HG02981 (cell line): ENCODE data around the gene SLCO2A1.
A peak's percentile ranks its signal among the peaks of the same experiment; 100 is the strongest.

Source experiments
- ATAC-seq: cut with Tn5 transposase; IDR thresholded peaks from one replicate; pipeline ENCODE4 v1.9.1; 2021; ENCODE audit warnings: mild to moderate bottlenecking, moderate library complexity; ENCODE audit not compliant: unreplicated experiment

SLCO2A1 gene

DNA sequence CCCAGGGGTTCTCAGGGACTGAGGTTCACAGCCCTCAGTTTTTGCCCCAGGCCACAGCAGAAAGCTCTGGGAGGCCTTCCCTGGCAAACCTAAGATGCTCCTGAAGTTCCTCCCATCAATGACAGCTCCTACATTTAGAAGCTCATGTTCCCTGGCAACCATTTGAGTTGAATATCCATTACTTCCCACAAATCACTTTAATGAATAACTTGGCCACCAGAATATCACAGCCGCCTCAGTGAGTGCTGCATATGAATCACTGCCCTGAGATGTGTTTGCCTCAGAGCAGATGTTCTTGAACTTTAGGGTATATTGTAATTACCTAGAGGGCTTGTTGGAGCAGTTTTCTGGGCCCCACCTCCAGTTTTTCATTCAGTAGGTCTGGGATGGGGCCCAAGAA, 27.4 kb downstream of the SLCO2A1 start:
- no peak for ATAC-seq

DNA sequence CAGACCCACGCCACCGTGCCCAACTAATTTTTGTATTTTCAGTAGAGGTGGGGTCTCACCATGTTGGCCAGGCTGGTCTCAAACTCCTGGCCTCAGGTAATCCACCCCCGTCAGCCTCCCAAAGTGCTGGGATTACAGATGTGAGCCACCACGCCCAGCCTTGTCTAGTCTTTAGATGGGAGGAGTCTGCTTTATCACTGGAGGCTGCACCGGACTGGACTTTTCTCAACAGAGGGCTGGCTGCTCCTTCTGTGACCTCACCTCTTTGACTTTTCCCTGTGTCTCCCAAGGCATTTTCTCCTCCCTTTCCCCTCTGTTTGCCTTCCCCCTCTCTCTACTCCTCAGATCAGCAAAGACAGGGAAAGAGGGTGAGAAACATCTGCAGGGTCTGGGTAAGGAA, 28.5 kb downstream of the SLCO2A1 start:
- no peak for ATAC-seq

DNA sequence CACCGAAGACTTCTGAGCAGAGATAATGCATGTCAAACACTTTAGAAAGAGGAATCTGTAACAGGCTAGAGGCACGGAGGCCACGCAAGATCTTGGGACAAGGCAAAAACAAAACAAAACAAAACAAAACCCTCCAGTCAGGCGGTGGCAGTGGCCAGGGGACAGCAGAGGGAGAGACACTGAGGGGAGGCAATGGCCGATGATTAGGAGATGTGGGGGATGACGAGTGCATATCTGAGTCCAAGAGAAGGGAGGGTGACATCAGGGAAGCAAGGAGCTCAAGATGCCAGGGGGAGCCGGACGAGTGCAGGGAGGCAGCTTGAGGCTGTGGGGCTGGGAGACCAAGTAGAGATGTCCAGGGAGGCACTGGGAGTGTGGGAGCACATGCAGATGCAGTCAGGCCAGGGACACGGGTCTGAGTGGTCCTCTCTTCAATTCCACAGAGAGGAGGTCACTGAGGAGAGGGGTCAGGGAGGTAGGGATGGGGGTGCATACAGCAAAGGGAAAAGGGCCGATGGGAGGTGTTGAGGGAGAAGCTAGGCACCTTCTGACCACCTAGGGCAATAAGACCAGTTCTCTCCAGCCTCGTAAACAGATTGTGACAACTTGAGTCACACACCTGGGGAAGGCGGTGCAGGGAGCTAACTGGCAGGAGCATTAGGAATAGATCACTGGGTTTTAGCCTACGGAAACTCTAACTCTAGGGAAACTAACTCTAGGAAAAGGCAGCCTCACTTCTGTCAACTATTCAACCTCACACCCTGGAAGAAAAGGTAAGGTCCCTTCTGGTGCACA, 29.6 kb downstream of the SLCO2A1 start:
- no peak for ATAC-seq

DNA sequence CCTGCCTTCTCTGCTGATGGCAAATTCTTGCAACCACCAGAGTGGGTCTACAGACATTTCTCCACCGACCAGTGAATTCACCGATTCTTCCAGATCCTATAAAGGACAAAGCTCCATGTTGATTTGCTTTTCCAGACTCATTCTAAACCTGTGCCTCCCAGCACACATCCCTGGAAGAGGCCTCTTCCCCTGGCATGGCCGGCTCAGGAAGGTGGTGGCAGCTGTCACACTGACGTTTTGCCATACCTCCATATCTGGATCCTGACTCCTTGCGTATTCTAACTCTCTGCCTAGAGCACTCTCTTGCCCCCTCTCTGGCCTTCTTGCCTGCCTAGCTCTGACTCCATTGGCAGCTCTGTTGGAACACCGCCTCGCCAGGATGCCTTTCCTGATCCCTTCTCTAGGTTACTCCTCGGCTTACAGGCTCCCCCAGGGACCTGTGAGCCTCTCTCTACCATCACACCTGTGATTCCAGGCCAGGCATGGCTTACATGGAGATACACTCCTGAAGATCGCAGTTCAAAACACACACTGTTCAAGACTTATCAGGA, 31.0 kb downstream of the SLCO2A1 start:
- ATAC-seq: no peak

DNA sequence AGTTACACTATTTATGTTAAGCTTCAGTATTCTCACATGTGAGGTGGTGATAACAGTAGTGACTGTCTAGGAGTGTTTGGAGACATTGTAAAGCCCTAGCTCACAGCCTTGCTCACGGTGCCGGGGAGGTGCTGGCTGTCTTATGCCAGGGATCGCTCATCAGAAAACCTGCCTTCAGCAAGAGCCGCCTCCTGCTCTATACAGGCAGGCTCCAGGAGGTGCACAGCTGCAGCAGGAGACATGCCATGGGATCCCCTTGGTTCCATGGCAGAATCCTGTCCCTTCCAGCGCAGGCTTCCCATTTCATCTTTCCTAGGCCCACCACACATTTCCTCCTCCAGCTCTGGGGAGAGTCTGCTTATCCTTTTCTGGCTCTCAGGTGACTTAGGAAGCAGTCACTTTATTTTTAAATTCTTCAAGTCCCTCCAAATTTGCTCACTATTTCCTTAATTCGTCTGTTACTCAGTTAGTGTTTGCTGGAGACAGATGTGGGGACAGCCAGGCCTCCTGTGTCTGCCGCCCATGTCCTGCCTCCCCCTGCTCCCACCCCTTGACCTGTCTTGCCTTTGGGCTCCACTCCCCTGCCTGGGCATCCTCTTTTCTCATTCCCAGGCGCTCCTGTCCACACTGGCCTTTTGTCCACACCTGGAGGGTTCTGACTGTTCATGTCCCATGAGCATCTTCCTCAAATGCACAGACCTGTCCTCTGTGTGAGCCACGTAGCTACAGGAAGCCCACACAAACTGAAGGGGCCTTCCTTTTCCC, 31.7 kb downstream of the SLCO2A1 start:
- ATAC-seq: no peak

DNA sequence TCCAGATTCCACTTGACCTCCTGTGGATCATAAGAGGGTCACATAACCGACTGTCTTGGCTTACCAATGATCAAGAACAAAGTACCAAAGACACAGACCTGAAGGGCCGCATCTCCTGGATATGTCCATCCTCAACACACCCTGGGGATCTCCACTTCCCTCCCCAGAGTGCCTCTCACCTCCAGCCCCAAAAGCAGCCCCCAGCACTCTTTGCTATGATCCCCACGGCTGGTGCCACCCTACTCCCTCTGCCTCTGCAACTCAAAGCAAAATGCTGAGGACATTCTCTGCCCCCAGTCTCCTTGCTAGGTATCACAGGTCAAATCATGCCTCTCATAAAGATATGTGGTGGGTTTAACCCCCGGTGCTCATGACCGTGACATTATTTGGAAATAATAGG, 32.7 kb downstream of the SLCO2A1 start:
- ATAC-seq: no peak

DNA sequence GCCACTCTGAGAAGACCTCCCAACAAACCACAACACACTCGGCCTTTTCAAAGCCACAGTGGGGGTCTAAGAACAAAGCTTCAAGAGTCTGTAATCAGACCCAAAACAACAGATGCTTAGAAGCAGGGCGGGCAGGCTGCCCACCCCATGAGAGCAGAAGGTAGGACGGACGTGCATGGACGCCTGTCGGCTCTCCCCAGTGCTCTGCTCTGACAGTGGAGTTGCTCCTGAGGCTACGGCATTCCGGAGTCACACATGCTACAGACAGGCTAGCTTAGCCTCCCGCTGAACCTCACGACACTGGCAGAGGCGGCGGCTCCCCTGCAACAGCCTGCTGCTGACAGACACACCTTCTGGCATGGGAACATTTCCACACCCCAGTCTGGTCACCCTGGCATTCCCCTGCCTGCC, 33.5 kb downstream of the SLCO2A1 start:
- ATAC-seq: no peak

DNA sequence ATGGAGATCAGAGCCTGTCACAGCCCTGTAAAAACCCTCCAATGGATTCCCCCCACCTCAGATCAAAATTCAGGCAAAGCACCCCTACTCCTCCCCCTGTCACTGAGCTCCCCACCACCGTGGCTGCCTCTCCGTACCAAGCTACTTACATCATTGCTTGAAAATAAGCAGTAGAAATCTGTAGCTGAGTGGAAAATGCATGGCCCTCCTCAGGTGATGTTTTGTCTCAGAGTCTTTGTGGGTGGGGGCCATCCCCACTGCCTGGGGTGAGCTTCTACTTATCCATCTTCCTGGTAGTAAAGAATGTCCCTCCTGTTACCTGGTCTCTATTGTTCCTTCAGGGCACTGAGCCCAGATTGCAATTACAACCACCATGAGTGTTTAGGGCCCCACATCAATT, 34.5 kb downstream of the SLCO2A1 start:
- ATAC-seq: no peak

DNA sequence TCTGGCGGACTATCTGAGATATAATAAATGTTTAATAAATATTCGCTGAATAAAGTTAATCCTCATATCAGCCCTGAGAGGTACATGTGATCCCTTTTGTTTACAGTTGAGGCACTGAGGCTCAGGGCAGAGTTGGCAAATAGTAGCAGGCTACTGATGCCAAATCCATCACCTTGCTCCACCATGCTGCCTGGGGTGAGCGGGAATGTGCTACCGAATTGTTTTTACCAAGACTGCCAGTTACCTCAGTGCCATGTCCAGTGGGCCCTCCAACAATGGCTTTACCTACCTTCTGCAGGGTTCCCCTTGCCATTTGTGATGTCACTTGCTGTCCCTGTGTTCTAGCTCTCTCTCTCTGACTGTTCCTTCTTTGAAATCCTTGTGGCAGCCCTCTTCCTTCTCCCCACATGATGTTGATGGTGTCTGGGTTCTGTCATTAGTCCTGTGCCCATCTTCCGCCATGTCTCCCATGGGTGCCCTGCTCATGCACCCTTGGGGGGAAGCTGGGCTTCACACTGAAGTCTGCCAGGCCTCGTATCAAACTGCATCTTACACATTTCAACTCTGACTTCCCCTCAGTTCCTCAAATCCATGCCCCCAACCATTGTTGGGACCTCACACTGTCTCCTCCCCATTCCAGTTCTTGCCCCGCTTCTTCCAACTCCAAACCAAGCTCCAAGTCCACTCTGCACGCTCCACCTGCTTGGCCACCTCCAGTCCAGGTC, 35.4 kb downstream of the SLCO2A1 start:
- ATAC-seq: no peak

DNA sequence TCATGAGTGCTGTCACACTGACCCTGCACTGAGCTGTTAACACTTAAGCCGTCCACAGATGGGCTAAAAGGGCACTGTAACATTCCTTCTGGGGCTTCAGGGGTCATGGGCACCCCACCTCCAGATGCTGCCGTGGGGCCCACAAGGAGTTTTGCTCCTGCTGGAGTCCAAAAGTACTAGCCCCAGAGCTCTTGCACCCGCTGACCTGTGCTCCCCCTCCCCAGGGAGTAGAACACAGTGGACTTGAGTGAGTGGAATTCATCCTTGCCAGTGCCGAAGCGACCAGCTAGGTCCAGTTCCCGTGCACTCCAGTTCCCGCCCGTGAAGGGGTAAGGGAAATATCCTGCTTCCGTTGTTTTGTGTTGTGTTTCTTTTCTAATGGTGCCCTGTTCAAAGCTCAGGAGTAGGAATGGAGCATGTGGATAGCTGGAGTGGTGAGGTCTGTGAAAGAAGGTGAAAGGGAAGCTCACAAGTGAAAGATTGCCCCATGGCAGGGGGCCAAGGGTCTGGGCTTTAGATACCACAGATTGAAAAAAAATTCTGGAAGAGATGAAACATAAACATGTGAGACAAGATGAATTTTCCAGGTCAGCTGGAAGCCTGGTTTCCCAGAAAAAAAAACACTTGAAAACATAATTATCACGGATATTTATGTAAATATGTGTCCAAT, 36.6 kb downstream of the SLCO2A1 start:
- ATAC-seq: no peak

DNA sequence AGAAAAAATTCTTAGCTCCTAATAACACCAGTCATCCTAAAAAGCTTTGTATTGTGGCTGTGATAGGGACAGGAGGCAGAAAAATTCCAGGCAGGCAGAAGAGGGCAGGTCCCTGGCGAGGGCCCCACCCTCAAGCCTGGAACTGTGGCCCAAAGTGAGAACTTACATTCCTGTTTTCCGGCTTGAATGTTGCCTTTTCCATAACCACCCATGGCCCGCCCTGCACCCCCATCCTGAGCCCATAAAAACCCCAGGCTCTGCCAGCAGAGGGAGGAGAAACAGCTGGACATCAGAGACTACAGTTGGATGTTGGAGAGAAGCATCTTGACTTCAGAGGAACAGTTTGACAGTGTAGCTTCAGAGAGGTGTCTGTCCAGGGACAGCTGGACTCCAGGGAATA, 37.3 kb downstream of the SLCO2A1 start:
- ATAC-seq: no peak

DNA sequence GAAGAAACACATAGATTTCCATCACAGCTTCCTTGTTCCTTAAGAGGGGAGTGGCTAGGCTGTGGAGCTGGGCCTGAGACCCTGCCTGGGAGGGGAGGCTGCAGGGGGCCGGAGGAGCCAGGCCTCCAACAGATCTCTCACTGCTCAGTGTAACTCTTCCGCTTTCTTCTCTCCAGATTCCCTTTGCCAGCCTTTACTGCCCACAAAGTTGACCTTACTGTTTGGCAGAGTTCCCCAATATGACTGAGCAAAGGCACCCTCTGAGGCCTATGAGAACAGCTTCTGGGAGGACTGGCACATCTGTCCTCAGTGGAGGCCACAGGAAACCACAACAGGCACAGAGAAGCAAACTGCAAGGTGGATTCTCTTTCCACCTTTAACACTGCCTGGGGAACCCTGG, 38.1 kb downstream of the SLCO2A1 start:
- no peak for ATAC-seq

DNA sequence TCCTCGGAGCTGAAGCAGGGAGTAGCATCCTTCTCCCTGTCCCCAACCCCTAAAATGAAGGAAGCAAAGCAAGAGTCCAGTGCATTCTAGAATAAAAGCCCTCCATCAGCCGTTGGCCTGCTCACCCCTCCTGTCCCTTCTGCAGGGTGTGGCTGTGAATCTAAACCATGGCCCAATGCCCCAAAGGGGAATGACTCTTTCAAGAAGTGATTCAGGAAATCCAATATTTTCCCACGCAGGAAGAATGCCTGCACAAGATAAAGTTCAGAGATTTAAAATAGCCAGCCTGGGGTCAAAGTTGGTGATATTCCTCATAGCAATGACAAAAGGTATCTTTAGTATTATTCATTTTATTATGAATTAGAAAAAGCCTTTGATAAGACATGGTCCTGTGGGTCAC, 38.5 kb downstream of the SLCO2A1 start:
- no peak for ATAC-seq

DNA sequence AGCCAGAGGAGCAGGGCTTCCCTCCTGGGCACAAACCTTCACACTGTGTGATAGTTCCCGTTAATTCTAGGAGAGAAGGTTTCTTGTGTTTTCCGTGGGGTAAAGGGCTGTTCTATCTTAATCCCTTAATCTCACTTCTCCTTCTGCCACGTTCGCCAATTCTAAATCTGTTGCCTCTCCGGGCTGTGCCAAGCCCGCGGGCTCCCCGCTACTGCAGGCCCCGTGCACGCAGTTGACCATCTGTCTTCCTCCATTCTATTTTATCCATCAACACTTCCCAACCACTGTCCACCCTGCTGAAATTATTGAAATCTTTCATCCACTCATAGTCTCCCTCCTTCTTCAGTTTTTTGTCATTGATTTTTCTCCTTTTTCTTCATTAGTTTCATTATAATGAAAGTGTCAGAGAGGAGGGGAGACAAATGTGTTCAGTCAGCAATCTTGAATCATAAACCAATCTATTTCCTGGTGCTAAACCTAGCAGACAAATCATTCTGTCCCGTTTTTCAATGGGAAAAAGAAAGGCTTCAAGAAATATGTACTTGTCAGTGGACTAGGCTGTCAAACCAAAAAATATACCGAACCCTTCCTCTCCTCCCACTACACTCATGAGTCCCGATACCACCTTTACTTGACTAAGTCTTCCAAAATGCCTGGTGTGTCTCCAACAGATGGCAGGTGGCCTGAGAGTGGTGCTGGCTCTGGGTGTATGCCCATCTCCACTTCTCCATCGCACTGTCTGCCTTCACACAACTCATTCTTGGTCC, 39.6 kb downstream of the SLCO2A1 start:
- ATAC-seq: no peak

DNA sequence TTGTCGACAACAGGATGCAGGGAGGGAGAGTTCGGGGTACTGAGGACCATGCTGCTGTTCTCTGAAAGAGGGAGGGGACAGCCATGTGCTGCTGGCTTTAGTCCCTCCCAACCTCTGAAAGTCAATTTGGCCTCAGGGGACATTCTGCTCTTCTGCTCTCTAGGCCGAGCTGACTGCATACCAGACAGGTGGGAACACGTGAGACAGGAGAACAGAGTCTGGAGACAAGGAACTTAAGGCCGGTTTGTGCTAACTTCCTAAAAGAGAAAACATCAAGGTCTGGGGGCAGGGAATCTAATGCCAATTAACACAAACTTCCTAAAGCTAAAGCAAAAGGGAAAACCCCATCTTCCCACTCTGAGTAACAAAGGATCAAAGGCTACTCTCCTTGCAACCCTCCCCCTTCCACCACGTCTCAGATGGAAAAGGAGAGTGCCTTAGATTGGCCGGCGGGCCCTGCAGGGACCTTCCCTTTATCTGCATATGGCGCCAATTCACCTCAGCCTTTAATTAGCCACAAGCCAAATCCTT, 41.0 kb downstream of the SLCO2A1 start:
- no peak for ATAC-seq

DNA sequence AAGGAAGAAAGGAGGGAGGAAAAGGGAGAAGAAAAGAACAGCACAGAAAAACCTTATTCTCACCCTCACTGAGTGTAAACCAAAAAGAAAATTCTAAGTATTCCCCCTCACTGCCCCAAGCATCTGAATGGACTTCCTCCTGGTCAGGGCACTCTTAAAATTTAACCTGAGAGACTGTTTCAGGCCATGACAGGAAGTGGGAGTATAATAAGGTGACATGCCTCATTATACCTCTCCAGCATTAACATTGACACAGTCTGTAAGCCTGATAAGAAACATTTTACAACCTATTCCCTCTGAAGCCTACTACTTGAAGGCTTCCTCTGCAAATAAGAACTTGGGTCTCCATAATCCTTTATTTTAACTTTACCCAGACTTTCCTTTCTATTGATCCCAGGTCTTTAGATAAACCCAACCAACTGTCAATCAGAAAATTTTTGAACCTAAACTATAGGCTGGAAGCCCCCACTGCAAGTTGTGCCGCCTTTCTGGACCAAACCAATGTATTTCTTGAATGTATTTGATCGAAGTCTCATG, 41.7 kb downstream of the SLCO2A1 start:
- peak; percentile 41 for ATAC-seq

DNA sequence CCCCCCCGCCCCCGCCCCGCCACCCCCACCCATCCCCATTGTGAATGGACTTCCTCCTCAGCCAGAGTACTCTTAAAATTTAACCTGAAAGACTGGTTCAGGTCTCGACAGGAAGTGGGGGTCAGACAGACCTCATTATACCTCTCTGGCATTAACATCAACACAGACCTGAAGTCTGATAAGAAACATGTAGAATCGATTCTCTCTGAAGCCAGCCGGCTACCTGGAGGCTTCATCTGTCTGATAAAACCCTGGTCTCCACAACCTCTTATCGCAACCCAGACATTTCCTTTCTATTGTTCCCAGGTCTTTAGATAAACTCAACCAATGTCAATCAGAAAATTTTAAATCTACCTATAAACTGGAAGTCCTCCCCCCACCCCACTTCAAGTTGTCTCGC, 42.6 kb downstream of the SLCO2A1 start:
- no peak for ATAC-seq

DNA sequence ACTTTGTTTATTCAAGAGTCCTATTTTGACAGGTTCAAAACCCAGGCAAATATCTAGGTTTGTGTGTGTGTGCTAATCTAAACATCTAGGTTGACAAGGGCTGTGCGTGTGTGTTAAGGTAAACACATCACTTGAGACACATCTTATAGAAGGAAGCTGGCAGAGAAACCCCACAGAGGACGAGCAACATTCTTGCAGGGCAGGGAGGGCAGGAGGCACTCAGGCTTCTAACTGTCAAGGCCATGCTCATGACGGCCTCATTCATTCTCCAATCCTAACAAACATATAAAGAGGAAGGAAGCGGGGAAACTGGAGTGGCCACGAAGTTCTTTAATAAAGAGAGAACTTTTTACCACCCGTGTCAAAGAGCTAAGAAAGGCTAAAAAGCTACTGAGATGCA, 43.4 kb downstream of the SLCO2A1 start:
- no peak for ATAC-seq

DNA sequence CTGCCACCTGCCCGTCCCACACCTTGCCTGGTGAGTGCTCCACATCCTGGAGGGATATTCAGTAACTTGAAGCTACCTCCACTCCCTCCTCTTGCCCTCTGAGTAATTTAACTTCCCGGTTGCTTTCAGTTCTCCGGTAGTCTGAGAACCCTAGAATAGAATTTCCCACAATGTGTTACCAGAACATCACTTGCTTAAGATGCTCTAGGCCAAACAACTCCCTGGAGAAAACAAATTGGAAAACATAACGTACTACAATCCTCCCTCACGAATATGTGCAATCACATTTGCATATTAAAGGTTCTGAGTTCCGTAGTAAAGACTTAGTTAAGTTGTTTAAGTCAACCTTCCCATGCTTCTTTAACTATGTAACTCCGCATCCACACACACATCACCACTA, 44.8 kb downstream of the SLCO2A1 start:
- no peak for ATAC-seq
